ENCODE measurements around the gene PNRC1.
A peak's percentile ranks its signal among the peaks of the same experiment; 100 is the strongest.
"Not testable (repeated sequence)": the region's sequence is repeated elsewhere in the genome, so short reads cannot be mapped to it uniquely, and the experiment has no call there.

The PNRC1 gene

DNA sequence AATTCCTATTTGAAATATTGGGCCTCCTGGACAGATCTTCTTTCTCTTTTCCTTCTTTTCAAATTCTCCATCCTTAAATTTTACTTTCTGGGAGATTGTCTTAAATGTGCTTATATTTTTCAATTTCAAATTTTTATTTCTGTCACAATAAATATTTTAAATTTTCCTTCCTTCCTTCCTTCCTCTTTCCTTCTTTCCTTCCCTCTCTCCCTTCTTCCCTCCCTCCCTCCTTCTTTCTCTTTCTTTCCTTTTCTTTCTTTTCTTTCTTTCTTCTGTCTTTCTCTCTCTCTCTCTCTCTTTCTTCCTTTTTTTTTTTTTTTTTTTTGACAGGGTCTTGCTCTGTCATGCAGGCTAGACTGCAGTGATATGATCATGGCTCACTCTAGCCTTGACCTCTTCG, 16.7 kb upstream of the PNRC1 start:
- no peaks in the 10 kb centered on the region for H3K4me1 ChIP-seq (ENCODE audit: insufficient read depth, low read length, poor library complexity, severe bottlenecking)
- no peaks in the 10 kb centered on the region for H3F3A ChIP-seq (ENCODE audit: low read depth)
- H3K4me3 ChIP-seq (ENCODE audit: low read length, poor library complexity, severe bottlenecking) = no peak overlapping the region
- no peak overlapping the region for H3K4me2 ChIP-seq (ENCODE audit: low read depth, low read length, poor library complexity, severe bottlenecking)
- H3K79me2 ChIP-seq (ENCODE audit: insufficient read depth, low read length) = no peaks in the 10 kb centered on the region
- no peaks in the 10 kb centered on the region for H3K27me3 ChIP-seq (ENCODE audit: insufficient read depth, low read length, poor library complexity, severe bottlenecking)
- TF ChIP-seq EZH2phosphoT487 (IDR thresholded peaks at IDR 0.05; ENCODE audit: borderline replicate concordance) = no peak
- TF ChIP-seq, protein P1, sequence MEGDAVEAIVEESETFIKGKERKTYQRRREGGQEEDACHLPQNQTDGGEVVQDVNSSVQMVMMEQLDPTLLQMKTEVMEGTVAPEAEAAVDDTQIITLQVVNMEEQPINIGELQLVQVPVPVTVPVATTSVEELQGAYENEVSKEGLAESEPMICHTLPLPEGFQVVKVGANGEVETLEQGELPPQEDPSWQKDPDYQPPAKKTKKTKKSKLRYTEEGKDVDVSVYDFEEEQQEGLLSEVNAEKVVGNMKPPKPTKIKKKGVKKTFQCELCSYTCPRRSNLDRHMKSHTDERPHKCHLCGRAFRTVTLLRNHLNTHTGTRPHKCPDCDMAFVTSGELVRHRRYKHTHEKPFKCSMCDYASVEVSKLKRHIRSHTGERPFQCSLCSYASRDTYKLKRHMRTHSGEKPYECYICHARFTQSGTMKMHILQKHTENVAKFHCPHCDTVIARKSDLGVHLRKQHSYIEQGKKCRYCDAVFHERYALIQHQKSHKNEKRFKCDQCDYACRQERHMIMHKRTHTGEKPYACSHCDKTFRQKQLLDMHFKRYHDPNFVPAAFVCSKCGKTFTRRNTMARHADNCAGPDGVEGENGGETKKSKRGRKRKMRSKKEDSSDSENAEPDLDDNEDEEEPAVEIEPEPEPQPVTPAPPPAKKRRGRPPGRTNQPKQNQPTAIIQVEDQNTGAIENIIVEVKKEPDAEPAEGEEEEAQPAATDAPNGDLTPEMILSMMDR (conservative IDR thresholded peaks at IDR 0.05; ENCODE audit: low read length) = no peak
- H3K9ac ChIP-seq (ENCODE audit: low read depth, low read length, poor library complexity, severe bottlenecking) = no peak overlapping the region
- no peaks in the 10 kb centered on the region for H3K9me2 ChIP-seq (replicated peaks; ENCODE audit: low read depth, low read length)
- no peaks in the 10 kb centered on the region for H4K20me1 ChIP-seq (ENCODE audit: insufficient read depth, low read length, poor library complexity, severe bottlenecking)
- no peak overlapping the region for H2AFZ ChIP-seq (ENCODE audit: low read length)
- H3K9me3 ChIP-seq (ENCODE audit: insufficient read depth, low read depth, low read length) = no peaks in the 10 kb centered on the region
- no peaks in the 10 kb centered on the region for H3K36me3 ChIP-seq (ENCODE audit: insufficient read depth, low read length)

DNA sequence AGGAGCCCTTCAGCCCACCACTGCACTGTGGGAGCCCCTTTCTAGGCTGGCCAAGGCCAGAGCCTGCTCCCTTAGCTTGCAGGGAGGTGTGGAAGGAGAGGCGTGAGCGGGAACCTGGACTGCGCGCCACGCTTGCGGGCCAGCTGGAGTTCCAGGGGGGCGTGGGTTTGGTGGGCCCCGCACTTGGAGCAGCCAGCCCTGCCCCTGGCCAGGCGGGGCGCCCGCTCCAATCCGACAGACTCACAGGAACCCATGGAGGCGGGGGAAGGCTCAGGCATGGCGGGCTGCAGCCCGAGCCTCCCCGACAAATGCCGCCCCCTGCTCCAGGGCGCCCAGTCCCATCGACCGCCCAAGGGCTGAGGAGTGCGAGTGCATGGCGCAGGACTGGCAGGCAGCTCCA, 15.6 kb upstream of the PNRC1 start:
- not testable (repeated sequence) for H3K4me2 ChIP-seq (ENCODE audit: low read depth, low read length, poor library complexity, severe bottlenecking); H3K9ac ChIP-seq (ENCODE audit: low read depth, low read length, poor library complexity, severe bottlenecking); H2AFZ ChIP-seq (ENCODE audit: low read length); H4K20me1 ChIP-seq (ENCODE audit: insufficient read depth, low read length, poor library complexity, severe bottlenecking); H3K9me3 ChIP-seq (ENCODE audit: insufficient read depth, low read depth, low read length); H3K4me1 ChIP-seq (ENCODE audit: insufficient read depth, low read length, poor library complexity, severe bottlenecking); H3K27me3 ChIP-seq (ENCODE audit: insufficient read depth, low read length, poor library complexity, severe bottlenecking); H3K79me2 ChIP-seq (ENCODE audit: insufficient read depth, low read length); H3K4me3 ChIP-seq (ENCODE audit: low read length, poor library complexity, severe bottlenecking); H3K9me2 ChIP-seq (replicated peaks; ENCODE audit: low read depth, low read length); H3K36me3 ChIP-seq (ENCODE audit: insufficient read depth, low read length); H3F3A ChIP-seq (ENCODE audit: low read depth)

DNA sequence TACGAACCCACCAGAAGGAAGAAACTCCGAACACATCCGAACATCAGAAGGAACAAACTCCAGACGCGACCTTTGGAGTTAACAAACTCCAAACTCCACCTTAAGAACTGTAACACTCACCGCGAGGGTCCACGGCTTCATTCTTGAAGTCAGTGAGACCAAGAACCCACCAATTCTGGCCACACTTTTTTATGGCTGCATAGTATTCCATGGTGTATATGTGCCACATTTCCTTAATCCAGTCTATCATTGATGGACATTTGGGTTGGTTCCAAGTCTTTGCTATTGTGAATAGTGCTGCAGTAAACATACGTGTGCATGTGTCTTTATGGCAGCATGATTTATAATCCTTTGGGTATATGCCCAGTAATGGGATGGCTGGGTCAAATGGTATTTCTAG, 14.4 kb upstream of the PNRC1 start:
- H3K27me3 ChIP-seq (ENCODE audit: insufficient read depth, low read length, poor library complexity, severe bottlenecking); H4K20me1 ChIP-seq (ENCODE audit: insufficient read depth, low read length, poor library complexity, severe bottlenecking); H3K9me2 ChIP-seq (replicated peaks; ENCODE audit: low read depth, low read length); H3K4me3 ChIP-seq (ENCODE audit: low read length, poor library complexity, severe bottlenecking); H2AFZ ChIP-seq (ENCODE audit: low read length); H3K4me1 ChIP-seq (ENCODE audit: insufficient read depth, low read length, poor library complexity, severe bottlenecking); H3K79me2 ChIP-seq (ENCODE audit: insufficient read depth, low read length); H3K9me3 ChIP-seq (ENCODE audit: insufficient read depth, low read depth, low read length); H3K9ac ChIP-seq (ENCODE audit: low read depth, low read length, poor library complexity, severe bottlenecking); H3K36me3 ChIP-seq (ENCODE audit: insufficient read depth, low read length); H3F3A ChIP-seq (ENCODE audit: low read depth); H3K4me2 ChIP-seq (ENCODE audit: low read depth, low read length, poor library complexity, severe bottlenecking): not testable (repeated sequence)

DNA sequence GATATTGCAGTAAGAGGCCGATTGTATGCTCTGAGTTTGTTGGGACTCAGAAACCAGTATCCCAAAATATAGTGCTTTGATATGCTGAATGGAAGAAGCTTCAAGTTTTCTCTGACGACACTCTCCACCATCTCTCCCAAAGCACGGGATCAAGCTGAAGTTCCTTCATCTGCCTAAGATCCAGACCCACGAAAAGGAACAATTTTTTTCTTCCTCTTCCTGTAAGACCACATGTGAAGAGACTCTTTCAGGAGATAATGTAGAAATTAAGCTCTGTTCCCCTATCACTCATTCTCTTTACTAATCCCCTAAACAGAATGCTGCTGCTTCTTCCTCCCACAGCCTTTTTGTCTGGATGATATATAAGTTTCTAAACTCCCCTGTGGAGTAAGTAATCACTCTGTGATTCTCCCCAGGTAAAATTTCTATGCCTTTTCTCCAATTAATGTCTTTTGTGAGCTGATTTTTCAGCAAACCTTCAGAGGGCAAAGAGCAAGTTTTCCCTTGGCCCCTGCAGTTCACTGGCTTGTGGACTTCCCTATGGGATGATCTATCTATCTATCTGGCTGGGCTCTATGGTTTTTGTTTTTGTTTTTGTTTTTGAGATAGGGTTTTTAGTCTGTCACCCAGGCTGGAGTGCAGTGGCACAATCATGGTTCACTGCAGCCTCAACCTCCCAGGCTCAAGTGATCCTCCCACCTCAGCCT, 13.5 kb upstream of the PNRC1 start:
- H3K9me3 ChIP-seq (ENCODE audit: insufficient read depth, low read depth, low read length) = no peaks in the 10 kb centered on the region
- H3K4me3 ChIP-seq (ENCODE audit: low read length, poor library complexity, severe bottlenecking) = no peak overlapping the region
- H3F3A ChIP-seq (ENCODE audit: low read depth) = no peaks in the 10 kb centered on the region
- H4K20me1 ChIP-seq (ENCODE audit: insufficient read depth, low read length, poor library complexity, severe bottlenecking) = no peaks in the 10 kb centered on the region
- no peaks in the 10 kb centered on the region for H3K27me3 ChIP-seq (ENCODE audit: insufficient read depth, low read length, poor library complexity, severe bottlenecking)
- H3K4me2 ChIP-seq (ENCODE audit: low read depth, low read length, poor library complexity, severe bottlenecking) = no peak overlapping the region
- no peaks in the 10 kb centered on the region for H3K9me2 ChIP-seq (replicated peaks; ENCODE audit: low read depth, low read length)
- TF ChIP-seq EZH2phosphoT487 (IDR thresholded peaks at IDR 0.05; ENCODE audit: borderline replicate concordance) = no peak
- TF ChIP-seq, protein P1 (conservative IDR thresholded peaks at IDR 0.05; ENCODE audit: low read length) = no peak
- no peaks in the 10 kb centered on the region for H3K79me2 ChIP-seq (ENCODE audit: insufficient read depth, low read length)
- H3K4me1 ChIP-seq (ENCODE audit: insufficient read depth, low read length, poor library complexity, severe bottlenecking) = no peaks in the 10 kb centered on the region
- no peak overlapping the region for H3K9ac ChIP-seq (ENCODE audit: low read depth, low read length, poor library complexity, severe bottlenecking)
- H3K36me3 ChIP-seq (ENCODE audit: insufficient read depth, low read length) = no peaks in the 10 kb centered on the region
- 0 out of 2 replicates have a peak overlapping the region, but pooled peaks have one; percentile 3 for H2AFZ ChIP-seq (ENCODE audit: low read length)
